ENCODE results near the gene CCDC190. TPM values are rescaled to one million over a fixed set of nuclear protein-coding genes. Genes with fewer than 3 reads are reported as not detected.
"Not testable (repeated sequence)": the region's sequence is repeated elsewhere in the genome, so short reads cannot be mapped to it uniquely, and the experiment has no call there.

Gene CCDC190
- total and polyA plus RNA-seq, 8 donors = 0.92 to 2.4 TPM; not detected in 6

DNA sequence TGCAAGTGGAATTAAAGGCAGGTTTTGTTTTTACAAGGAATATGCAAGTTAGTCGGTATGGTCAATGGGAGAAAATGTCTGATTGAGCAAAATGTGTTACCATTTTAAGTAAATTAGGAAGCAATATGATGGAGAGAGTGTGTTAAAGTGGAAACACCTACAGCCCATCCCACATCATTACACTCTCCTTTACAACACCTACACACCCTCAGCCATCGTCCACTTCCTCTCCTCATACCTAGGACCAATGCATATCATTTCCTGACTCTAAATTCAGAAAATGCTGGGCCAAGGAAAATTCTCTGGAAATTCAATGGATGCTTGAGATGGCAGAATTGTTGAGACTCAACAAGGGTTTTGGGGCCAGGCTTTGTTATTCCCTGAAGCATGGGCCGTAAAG, 16.4 kb upstream of the CCDC190 start:
- H3K4me1 ChIP-seq = peaks cover 0 to 18% (median 12%) of the 10 kb centered on the region in 4 donors
- no peak overlapping the region for H3K4me3 ChIP-seq
- H3K36me3 ChIP-seq = no peaks in the 10 kb centered on the region
- 85 to 96% (median 90%) methylated on average over 3 of the region's 3 CpGs for WGBS, 5 donors
- no peaks in the 10 kb centered on the region for H3K9me3 ChIP-seq
- DNase-seq = no peak
- intact Hi-C loops (cut with DNase I; ENCODE audit: low total_unique reads) = no loop called here
- H3K27ac ChIP-seq = no peak overlapping the region
- TF ChIP-seq EP300 (IDR thresholded peaks at IDR 0.05) (no peak), POLR2AphosphoS5 (IDR thresholded peaks at IDR 0.05) (no peak)
- no peaks in the 10 kb centered on the region for H3K27me3 ChIP-seq

DNA sequence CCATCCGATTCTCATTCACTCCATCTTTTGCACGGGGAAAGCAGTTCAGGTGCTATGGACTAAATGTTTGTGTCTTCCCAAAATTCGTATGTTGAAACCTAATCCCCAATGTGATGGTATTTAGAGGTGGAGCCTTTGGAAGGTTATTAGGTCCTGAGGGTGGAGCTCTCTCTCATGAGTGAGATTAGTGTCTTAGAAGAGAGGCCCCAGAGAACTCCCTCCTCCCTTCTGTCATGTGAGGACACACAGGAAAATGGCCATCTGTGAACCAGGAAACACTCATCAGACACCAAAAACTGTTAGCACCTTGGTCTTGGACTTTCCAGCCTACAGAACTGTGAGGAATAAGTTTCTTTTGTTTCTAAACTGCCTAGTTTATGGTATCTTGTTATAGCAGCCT, 15.8 kb upstream of the CCDC190 start:
- Histone ChIP-seq H3K27ac (no peak overlapping the region), H3K4me3 (no peak overlapping the region), H3K36me3 (no peaks in the 10 kb centered on the region), H3K27me3 (no peaks in the 10 kb centered on the region), H3K4me1 (peaks cover 0 to 18% (median 12%) of the 10 kb centered on the region in 4 donors), H3K9me3 (no peaks in the 10 kb centered on the region)
- TF ChIP-seq EP300 (IDR thresholded peaks at IDR 0.05) (no peak), POLR2AphosphoS5 (IDR thresholded peaks at IDR 0.05) (no peak), POLR2A (IDR thresholded peaks at IDR 0.05) (no peak)
- TF ChIP-seq, protein P1, sequence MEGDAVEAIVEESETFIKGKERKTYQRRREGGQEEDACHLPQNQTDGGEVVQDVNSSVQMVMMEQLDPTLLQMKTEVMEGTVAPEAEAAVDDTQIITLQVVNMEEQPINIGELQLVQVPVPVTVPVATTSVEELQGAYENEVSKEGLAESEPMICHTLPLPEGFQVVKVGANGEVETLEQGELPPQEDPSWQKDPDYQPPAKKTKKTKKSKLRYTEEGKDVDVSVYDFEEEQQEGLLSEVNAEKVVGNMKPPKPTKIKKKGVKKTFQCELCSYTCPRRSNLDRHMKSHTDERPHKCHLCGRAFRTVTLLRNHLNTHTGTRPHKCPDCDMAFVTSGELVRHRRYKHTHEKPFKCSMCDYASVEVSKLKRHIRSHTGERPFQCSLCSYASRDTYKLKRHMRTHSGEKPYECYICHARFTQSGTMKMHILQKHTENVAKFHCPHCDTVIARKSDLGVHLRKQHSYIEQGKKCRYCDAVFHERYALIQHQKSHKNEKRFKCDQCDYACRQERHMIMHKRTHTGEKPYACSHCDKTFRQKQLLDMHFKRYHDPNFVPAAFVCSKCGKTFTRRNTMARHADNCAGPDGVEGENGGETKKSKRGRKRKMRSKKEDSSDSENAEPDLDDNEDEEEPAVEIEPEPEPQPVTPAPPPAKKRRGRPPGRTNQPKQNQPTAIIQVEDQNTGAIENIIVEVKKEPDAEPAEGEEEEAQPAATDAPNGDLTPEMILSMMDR (IDR thresholded peaks at IDR 0.05) = no peak
- DNase-seq = no peak
- WGBS, 5 donors = 57 to 80% (median 64%) methylated on average over 3 of the region's 3 CpGs
- intact Hi-C loops (cut with DNase I; ENCODE audit: low total_unique reads) = no loop called here

DNA sequence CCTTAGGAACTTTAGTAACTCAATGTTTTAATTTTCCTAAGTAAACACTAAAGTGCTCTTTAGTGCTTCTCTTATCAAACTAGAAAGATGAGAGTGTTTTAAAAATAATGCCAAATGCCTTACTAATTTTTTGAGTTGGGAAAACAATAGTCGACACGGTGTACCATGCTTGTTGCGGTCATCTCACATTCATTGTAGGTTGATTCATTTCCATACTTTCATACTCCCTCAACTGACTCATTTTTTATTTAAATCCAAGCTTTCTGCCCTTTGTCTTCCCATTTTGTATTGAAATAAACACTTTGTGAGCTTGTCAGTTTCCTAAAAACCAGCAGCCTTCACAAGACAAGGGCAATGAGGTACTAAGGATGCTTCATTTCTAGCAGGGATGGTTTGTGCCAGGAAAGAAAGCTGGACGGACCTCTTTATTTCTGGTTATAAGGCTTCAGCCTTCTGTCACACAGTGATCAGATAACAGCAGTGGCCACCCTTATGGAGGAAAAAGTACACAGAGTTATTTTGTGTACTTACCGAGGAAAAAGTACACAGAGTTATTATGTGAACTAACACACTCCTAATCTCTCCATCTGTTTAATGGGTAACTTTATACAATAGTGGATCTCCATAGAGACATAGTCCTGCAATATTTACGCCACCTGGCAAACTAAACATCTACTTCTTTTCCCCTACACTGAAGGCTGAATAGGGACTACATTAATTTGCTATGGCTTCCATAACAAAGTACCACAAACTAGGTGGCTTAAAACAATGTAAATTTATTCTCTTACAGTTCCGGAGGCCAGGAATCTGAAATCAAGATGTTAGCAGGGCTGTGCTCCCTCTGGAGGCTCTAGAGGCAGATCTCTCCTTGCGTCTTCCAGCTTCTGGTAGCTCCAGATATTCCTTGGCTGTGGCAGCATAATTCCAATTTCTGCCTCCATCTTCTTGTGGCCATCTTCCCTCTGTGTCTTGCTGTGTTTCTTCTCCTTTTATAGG, 13.0 kb upstream of the CCDC190 start:
- intact Hi-C loops (cut with DNase I; ENCODE audit: low total_unique reads) = no loop called here
- Histone ChIP-seq H3K27ac (peak overlapping the region; percentile 44 to 84 (median 61)), H3K9me3 (no peaks in the 10 kb centered on the region), H3K4me3 (no peak overlapping the region), H3K4me1 (peaks cover 0 to 18% (median 12%) of the 10 kb centered on the region in 4 donors), H3K36me3 (no peaks in the 10 kb centered on the region), H3K27me3 (no peaks in the 10 kb centered on the region)
- peak in 1 of 2 donors; percentile 68 for DNase-seq
- 29 to 46% (median 34%) methylated on average over 8 of the region's 8 CpGs for WGBS, 5 donors
- TF ChIP-seq POLR2AphosphoS5 (IDR thresholded peaks at IDR 0.05) (no peak), EP300 (IDR thresholded peaks at IDR 0.05) (no peak), POLR2A (IDR thresholded peaks at IDR 0.05) (no peak)
- TF ChIP-seq, protein P1 (IDR thresholded peaks at IDR 0.05) = no peak

DNA sequence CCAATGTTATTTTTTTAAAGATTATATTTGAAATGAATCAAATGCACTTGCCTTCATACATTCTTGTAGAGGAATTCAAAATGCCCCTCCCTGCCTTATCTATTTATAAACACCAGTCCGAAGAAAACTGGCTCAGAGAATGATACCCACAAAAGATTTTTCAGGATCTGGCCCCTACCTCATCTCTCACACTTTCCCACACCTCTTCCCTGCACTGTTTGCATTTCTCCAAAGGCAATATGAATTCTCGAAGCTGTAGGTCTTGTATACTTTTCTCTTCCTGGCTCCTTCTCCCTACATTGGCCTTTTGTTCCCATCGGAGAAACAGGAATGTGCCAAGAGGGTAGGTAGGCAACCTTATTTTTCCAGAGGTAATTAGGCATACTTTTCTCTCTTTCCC, 12.0 kb upstream of the CCDC190 start:
- no peak for DNase-seq
- peaks cover 0 to 18% (median 12%) of the 10 kb centered on the region in 4 donors for H3K4me1 ChIP-seq
- intact Hi-C loops (cut with DNase I; ENCODE audit: low total_unique reads) = no loop called here
- H3K9me3 ChIP-seq = no peaks in the 10 kb centered on the region
- H3K36me3 ChIP-seq = no peaks in the 10 kb centered on the region
- H3K4me3 ChIP-seq = no peak overlapping the region
- TF ChIP-seq, protein P1 (IDR thresholded peaks at IDR 0.05) = no peak
- TF ChIP-seq POLR2AphosphoS5 (IDR thresholded peaks at IDR 0.05) (no peak), EP300 (IDR thresholded peaks at IDR 0.05) (no peak), POLR2A (IDR thresholded peaks at IDR 0.05) (no peak)
- no peaks in the 10 kb centered on the region for H3K27me3 ChIP-seq
- H3K27ac ChIP-seq = peak overlapping the region in 2 of 5 donors; percentile 7 to 44
- WGBS, 5 donors = 20 to 50% (median 28%) methylated on average over 3 of the region's 3 CpGs

DNA sequence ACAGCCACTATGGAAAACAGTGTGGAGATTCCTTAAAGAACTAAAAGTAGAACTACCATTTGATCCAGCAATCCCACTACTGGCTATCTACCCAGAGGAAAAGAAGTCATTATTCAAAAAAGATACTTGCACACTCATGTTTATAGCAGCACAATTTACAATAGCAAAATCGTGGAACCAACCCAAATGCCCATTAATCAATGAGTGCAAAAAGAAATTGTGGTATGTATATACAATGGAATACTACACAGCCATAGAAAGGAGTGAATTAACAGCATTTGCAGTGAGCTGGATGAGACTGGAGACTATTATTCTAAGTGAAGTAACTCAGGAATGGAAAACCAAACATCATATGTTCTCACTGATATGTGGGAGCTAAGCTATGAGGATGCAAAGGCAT, 10.4 kb upstream of the CCDC190 start:
- DNase-seq; H3K9me3 ChIP-seq; H3K27me3 ChIP-seq; intact Hi-C loops (cut with DNase I; ENCODE audit: low total_unique reads); H3K27ac ChIP-seq; H3K4me3 ChIP-seq; H3K36me3 ChIP-seq: not testable (repeated sequence)
- H3K4me1 ChIP-seq = peaks cover 0 to 18% (median 12%) of the 10 kb centered on the region in 4 donors
- WGBS, 5 donors = 53 to 78% (median 76%) methylated on average over 1 of the region's 1 CpG

Data from stomach (tissue), 9 donors.